Measurements from ENCODE around the gene CCNL1. TPM values are rescaled to one million over a fixed set of nuclear protein-coding genes. Genes with fewer than 3 reads are reported as not detected.
"Not testable (repeated sequence)": the region's sequence is repeated elsewhere in the genome, so short reads cannot be mapped to it uniquely, and the experiment has no call there.

Gene CCNL1
- total RNA-seq, 6 donors from 2014 or later, result 118 to 344 (median 246) TPM

GRCh38 chr3:157176934-157177333 lies 17.0 kb upstream of the CCNL1 start:
- TF ChIP-seq CTCF (IDR thresholded peaks at IDR 0.05) (no peak), EP300 (IDR thresholded peaks at IDR 0.05) (no peak), POLR2AphosphoS5 (IDR thresholded peaks at IDR 0.05) (no peak), POLR2A (IDR thresholded peaks at IDR 0.05) (no peak)
- 95 to 97% methylated on average over 10 of the region's 10 CpGs for WGBS, 2 donors
- ATAC-seq (ENCODE audit: low FRiP score in 2 of 2), result no peak
- H3K9me3 ChIP-seq, result no peaks in the 10 kb centered on the region
- H3K4me1 ChIP-seq, result peaks cover 18 to 26% (median 22%) of the 10 kb centered on the region in 4 donors
- peak overlapping the region in 1 of 4 donors; percentile 97 for H3K27ac ChIP-seq
- no peak overlapping the region for H3K4me3 ChIP-seq
- peak in 1 of 2 donors; percentile 12 for DNase-seq
- H3K27me3 ChIP-seq, result no peaks in the 10 kb centered on the region
- no peaks in the 10 kb centered on the region for H3K36me3 ChIP-seq

- 7 to 8% methylated on average over 12 of the region's 12 CpGs for WGBS, 2 donors
- DNase-seq (peak; percentile 35 to 71), ATAC-seq (ENCODE audit: low FRiP score in 2 of 2) (peak in 1 of 2 donors; percentile 40)
- Histone ChIP-seq H3K4me3 (peak overlapping the region; percentile 20 to 59 (median 54)), H3K9me3 (no peaks in the 10 kb centered on the region), H3K4me1 (peaks cover 18 to 26% (median 22%) of the 10 kb centered on the region in 4 donors), H3K27me3 (no peaks in the 10 kb centered on the region), H3K27ac (peak overlapping the region; percentile 92 to 98 (median 96)), H3K36me3 (no peaks in the 10 kb centered on the region)
- TF ChIP-seq POLR2A (IDR thresholded peaks at IDR 0.05) (no peak), CTCF (IDR thresholded peaks at IDR 0.05) (no peak), EP300 (IDR thresholded peaks at IDR 0.05) (no peak), POLR2AphosphoS5 (IDR thresholded peaks at IDR 0.05) (no peak)
Observed at GRCh38 chr3:157175691-157176507, 16.0 kb upstream of the CCNL1 start.

- DNase-seq (peak; percentile 99), ATAC-seq (ENCODE audit: low FRiP score in 2 of 2) (peak; percentile 98 to 100)
- 0% methylated on average over 33 to 61 of the region's 61 CpGs for WGBS, 2 donors
- Histone ChIP-seq H3K4me1 (peaks cover 18 to 26% (median 22%) of the 10 kb centered on the region in 4 donors), H3K27me3 (no peaks in the 10 kb centered on the region), H3K27ac (peak overlapping the region; percentile 92 to 98 (median 96)), H3K4me3 (peak overlapping the region; percentile 20 to 59 (median 54)), H3K36me3 (no peaks in the 10 kb centered on the region), H3K9me3 (no peaks in the 10 kb centered on the region)
- TF ChIP-seq POLR2A (IDR thresholded peaks at IDR 0.05) (peak; percentile 59 to 99 (median 92)), CTCF (IDR thresholded peaks at IDR 0.05) (peak in 2 of 6 experiments; percentile 14 to 21), POLR2AphosphoS5 (IDR thresholded peaks at IDR 0.05) (peak; percentile 99 to 100), EP300 (IDR thresholded peaks at IDR 0.05) (peak; percentile 84 to 98 (median 97))
Observed at GRCh38 chr3:157174649-157175498, 14.9 kb upstream of the CCNL1 start.

GRCh38 chr3:157174290-157174648 lies 14.3 kb upstream of the CCNL1 start:
- no peak for TF ChIP-seq EP300 (IDR thresholded peaks at IDR 0.05)
- TF ChIP-seq POLR2AphosphoS5 (IDR thresholded peaks at IDR 0.05), result no peak
- no peak for TF ChIP-seq CTCF (IDR thresholded peaks at IDR 0.05)
- TF ChIP-seq POLR2A (IDR thresholded peaks at IDR 0.05), result no peak
- Histone ChIP-seq H3K36me3 (no peaks in the 10 kb centered on the region), H3K9me3 (no peaks in the 10 kb centered on the region), H3K27me3 (no peaks in the 10 kb centered on the region), H3K4me3 (peak overlapping the region in 3 of 4 donors; percentile 47 to 59 (median 51)), H3K4me1 (peaks cover 18 to 26% (median 22%) of the 10 kb centered on the region in 4 donors), H3K27ac (peak overlapping the region; percentile 92 to 98 (median 96))
- DNase-seq (peak; percentile 29 to 46), ATAC-seq (ENCODE audit: low FRiP score in 2 of 2) (peak; percentile 2 to 12)
- 3 to 7% methylated on average over 15 of the region's 15 CpGs for WGBS, 2 donors

- DNase-seq, result peak in 1 of 2 donors; percentile 17
- not testable (repeated sequence) for H3K4me3 ChIP-seq; ATAC-seq (ENCODE audit: low FRiP score in 2 of 2); H3K27me3 ChIP-seq; H3K36me3 ChIP-seq; H3K9me3 ChIP-seq; H3K27ac ChIP-seq
- peaks cover 18 to 25% (median 22%) of the 10 kb centered on the region in 4 donors for H3K4me1 ChIP-seq
- 97% methylated on average over 14 of the region's 14 CpGs for WGBS, 2 donors
Observed at GRCh38 chr3:157173343-157173742, 13.4 kb upstream of the CCNL1 start.

Measured in upper lobe of left lung (tissue), 6 donors.